ENCODE results near the gene POLR1F.

The POLR1F gene

DNA sequence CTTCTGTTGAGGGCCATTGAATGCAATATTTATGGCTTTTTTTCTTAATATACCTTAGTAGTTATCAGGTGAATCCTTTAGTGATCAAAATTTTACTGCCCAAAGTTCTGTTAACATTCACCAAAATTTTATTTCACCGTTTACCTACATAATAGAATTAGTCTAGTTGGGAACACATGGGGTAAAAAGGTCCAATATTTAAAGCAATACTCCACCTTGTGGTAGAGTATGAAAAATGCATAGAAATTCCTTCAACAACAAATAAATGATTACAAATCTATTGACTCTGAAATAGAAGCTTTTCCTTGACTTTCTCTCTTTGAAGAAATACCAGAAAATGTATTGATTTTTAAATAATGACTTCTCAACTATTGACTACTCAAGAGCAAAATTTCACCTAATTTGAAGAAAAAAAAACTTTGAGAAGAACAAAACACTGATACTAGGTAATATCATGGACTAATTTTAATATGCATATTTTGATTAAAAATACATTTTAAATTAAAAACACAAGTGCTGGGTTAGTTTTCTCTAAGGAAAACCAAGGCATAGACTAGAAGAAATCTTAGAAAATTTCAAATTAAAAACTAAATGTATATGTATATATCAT is 43.3 kb downstream of the POLR1F start:
- H3K27ac ChIP-seq (ENCODE audit: low read depth, low read length), result no peak overlapping the region
- peak overlapping the region; percentile 51 for H3K4me2 ChIP-seq (ENCODE audit: low read depth, low read length, poor library complexity, severe bottlenecking)
- H2AFZ ChIP-seq (ENCODE audit: low read depth, low read length, severe bottlenecking), result peak overlapping the region; percentile 17
- H4K20me1 ChIP-seq (ENCODE audit: low read depth, low read length), result no peaks in the 10 kb centered on the region
- no peaks in the 10 kb centered on the region for H3K9me3 ChIP-seq (ENCODE audit: insufficient read depth, low read length)
- H3K9me2 ChIP-seq (replicated peaks; ENCODE audit: insufficient read depth, low read length), result no peaks in the 10 kb centered on the region
- H3K9ac ChIP-seq (ENCODE audit: low read length), result no peak overlapping the region
- no peak overlapping the region for H3K4me3 ChIP-seq (ENCODE audit: insufficient read depth, low read length, poor library complexity, severe bottlenecking)
- no peaks in the 10 kb centered on the region for H3K36me3 ChIP-seq (ENCODE audit: low read length)
- no peaks in the 10 kb centered on the region for H3K79me2 ChIP-seq (ENCODE audit: insufficient read depth, low read length)
- TF ChIP-seq EZH2phosphoT487 (conservative IDR thresholded peaks at IDR 0.05; ENCODE audit: low read length), result no peak
- TF ChIP-seq, protein P1, sequence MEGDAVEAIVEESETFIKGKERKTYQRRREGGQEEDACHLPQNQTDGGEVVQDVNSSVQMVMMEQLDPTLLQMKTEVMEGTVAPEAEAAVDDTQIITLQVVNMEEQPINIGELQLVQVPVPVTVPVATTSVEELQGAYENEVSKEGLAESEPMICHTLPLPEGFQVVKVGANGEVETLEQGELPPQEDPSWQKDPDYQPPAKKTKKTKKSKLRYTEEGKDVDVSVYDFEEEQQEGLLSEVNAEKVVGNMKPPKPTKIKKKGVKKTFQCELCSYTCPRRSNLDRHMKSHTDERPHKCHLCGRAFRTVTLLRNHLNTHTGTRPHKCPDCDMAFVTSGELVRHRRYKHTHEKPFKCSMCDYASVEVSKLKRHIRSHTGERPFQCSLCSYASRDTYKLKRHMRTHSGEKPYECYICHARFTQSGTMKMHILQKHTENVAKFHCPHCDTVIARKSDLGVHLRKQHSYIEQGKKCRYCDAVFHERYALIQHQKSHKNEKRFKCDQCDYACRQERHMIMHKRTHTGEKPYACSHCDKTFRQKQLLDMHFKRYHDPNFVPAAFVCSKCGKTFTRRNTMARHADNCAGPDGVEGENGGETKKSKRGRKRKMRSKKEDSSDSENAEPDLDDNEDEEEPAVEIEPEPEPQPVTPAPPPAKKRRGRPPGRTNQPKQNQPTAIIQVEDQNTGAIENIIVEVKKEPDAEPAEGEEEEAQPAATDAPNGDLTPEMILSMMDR (IDR thresholded peaks at IDR 0.05; ENCODE audit: insufficient read depth, low read length, poor library complexity, severe bottlenecking), result peak; percentile 80
- no peaks in the 10 kb centered on the region for H3K27me3 ChIP-seq (ENCODE audit: low read length)
- no peaks in the 10 kb centered on the region for H3F3A ChIP-seq (ENCODE audit: insufficient read depth)

GRCh38 chr7:19663816-19664462 is 44.9 kb downstream of the POLR1F start:
- H4K20me1 ChIP-seq (ENCODE audit: low read depth, low read length), result no peaks in the 10 kb centered on the region
- peak overlapping the region; percentile 25 for H2AFZ ChIP-seq (ENCODE audit: low read depth, low read length, severe bottlenecking)
- H3K9me3 ChIP-seq (ENCODE audit: insufficient read depth, low read length), result no peaks in the 10 kb centered on the region
- no peaks in the 10 kb centered on the region for H3K27me3 ChIP-seq (ENCODE audit: low read length)
- H3F3A ChIP-seq (ENCODE audit: insufficient read depth), result no peaks in the 10 kb centered on the region
- 0 out of 2 replicates have a peak overlapping the region, but pooled peaks have one; percentile 2 for H3K9ac ChIP-seq (ENCODE audit: low read length)
- H3K4me2 ChIP-seq (ENCODE audit: low read depth, low read length, poor library complexity, severe bottlenecking), result peak overlapping the region; percentile 51
- H3K79me2 ChIP-seq (ENCODE audit: insufficient read depth, low read length), result no peaks in the 10 kb centered on the region
- no peaks in the 10 kb centered on the region for H3K36me3 ChIP-seq (ENCODE audit: low read length)
- TF ChIP-seq, protein P1 (IDR thresholded peaks at IDR 0.05; ENCODE audit: insufficient read depth, low read length, poor library complexity, severe bottlenecking), result no peak
- TF ChIP-seq EZH2phosphoT487 (conservative IDR thresholded peaks at IDR 0.05; ENCODE audit: low read length), result no peak
- H3K4me3 ChIP-seq (ENCODE audit: insufficient read depth, low read length, poor library complexity, severe bottlenecking), result peak overlapping the region; percentile 4
- H3K27ac ChIP-seq (ENCODE audit: low read depth, low read length), result peak overlapping the region; percentile 50; the same call in 1 of the 2 replicates
- H3K9me2 ChIP-seq (replicated peaks; ENCODE audit: insufficient read depth, low read length), result no peaks in the 10 kb centered on the region

- no peaks in the 10 kb centered on the region for H3K79me2 ChIP-seq (ENCODE audit: insufficient read depth, low read length)
- no peak for TF ChIP-seq EZH2phosphoT487 (conservative IDR thresholded peaks at IDR 0.05; ENCODE audit: low read length)
- TF ChIP-seq, protein P1 (IDR thresholded peaks at IDR 0.05; ENCODE audit: insufficient read depth, low read length, poor library complexity, severe bottlenecking), result no peak
Observed at GRCh38 chr7:19648791-19649190, 60.0 kb downstream of the POLR1F start.

More at GRCh38 chr7:19648791-19649190, 60.0 kb downstream of the POLR1F start:
- H3K9me2 ChIP-seq (replicated peaks; ENCODE audit: insufficient read depth, low read length), result no peaks in the 10 kb centered on the region
- no peak overlapping the region for H3K4me2 ChIP-seq (ENCODE audit: low read depth, low read length, poor library complexity, severe bottlenecking)
- H2AFZ ChIP-seq (ENCODE audit: low read depth, low read length, severe bottlenecking), result no peak overlapping the region
- H4K20me1 ChIP-seq (ENCODE audit: low read depth, low read length), result no peaks in the 10 kb centered on the region
- no peaks in the 10 kb centered on the region for H3F3A ChIP-seq (ENCODE audit: insufficient read depth)
- no peak overlapping the region for H3K27ac ChIP-seq (ENCODE audit: low read depth, low read length)
- no peaks in the 10 kb centered on the region for H3K27me3 ChIP-seq (ENCODE audit: low read length)
- no peaks in the 10 kb centered on the region for H3K36me3 ChIP-seq (ENCODE audit: low read length)
- no peak overlapping the region for H3K4me3 ChIP-seq (ENCODE audit: insufficient read depth, low read length, poor library complexity, severe bottlenecking)
- H3K9ac ChIP-seq (ENCODE audit: low read length), result no peak overlapping the region
- H3K9me3 ChIP-seq (ENCODE audit: insufficient read depth, low read length), result no peaks in the 10 kb centered on the region

Measured in SU-DHL-6 (cell line).